K562 (cell line): ENCODE results near the gene ANKFN1. TPM values are rescaled to one million over a fixed set of nuclear protein-coding genes. Genes with fewer than 3 reads are reported as not detected.
A peak's percentile ranks its signal among the peaks of the same experiment; 100 is the strongest.

Experiments used
- ATAC-seq: fragments of 200-7000 bp; cut with Tn5 transposase; 3 replicates; pipeline ENCODE4 v1.9.1; 2020; ENCODE audit warnings: moderate library complexity
- BruUV-seq: library from RNA; stranded (reverse); fragments of 400-500 nt; replicated peaks from 2 replicates; lab custom pipeline; 2021; lab: Mats Ljungman, UMichigan
- CTCF ChIA-PET: fragments of 300-600 bp; formaldehyde crosslinking; extraction: SDS; loops from one replicate; lab custom pipeline; 2021; ENCODE audit warnings: low intra/inter-chr PET ratio; lab: Yijun Ruan, JAX
- POLR2A ChIA-PET: fragments of 300-600, 350-650 bp; sonication (Branson Sonifier 250); formaldehyde crosslinking; extraction: SDS; loops from one replicate; lab custom pipeline; 2021; ENCODE audit warnings: antibody characterized with exemption, inconsistent platforms; lab: Yijun Ruan, JAX
- DNase-seq, 4 experiments: peaks; one replicate each; pipeline versions ENCODE4 v3.0.0 to v3.0.0-alpha.2; 2011 to 2018; ENCODE audit warnings: low spot score in 3 of 4, mixed read lengths in 3 of 4; ENCODE audit errors: extremely low read depth in 1 of 4
- FAIRE-seq: peaks from 2 replicates; lab custom pipeline; 2011; peaks lifted over from hg19 to GRCh38; lab: Jason Lieb, UNC
- H2AFZ ChIP-seq: 2 replicates; pipeline ENCODE4 v1.6.0; 2011; ENCODE audit warnings: low read depth, low read length, control low read depth, inconsistent platforms
- H3K27ac ChIP-seq: fragments of 200-600 bp; 3 replicates; pipeline ENCODE4 v1.8.0; 2011; ENCODE audit warnings: low read depth, mild to moderate bottlenecking, control low read depth, inconsistent platforms, low read length, moderate library complexity, mixed read lengths; ENCODE audit errors: extremely low read depth
- H3K27me3 ChIP-seq, 2 experiments: fragments of 300-600 bp in 1 of 2; 2 replicates in 1 of 2; 3 replicates in 1 of 2; pipeline versions ENCODE4 v1.6.0 to v1.8.0; 2011; ENCODE audit warnings: inconsistent platforms in 2 of 2, low read length in 2 of 2, mild to moderate bottlenecking in 1 of 2, mixed read lengths in 1 of 2, moderate library complexity in 1 of 2; ENCODE audit not compliant: control insufficient read depth in 2 of 2, insufficient read depth in 2 of 2
- H3K36me3 ChIP-seq: fragments of 300-600 bp; 3 replicates; pipeline ENCODE4 v1.8.0; 2011; ENCODE audit warnings: mild to moderate bottlenecking, low read length, inconsistent platforms; ENCODE audit not compliant: control insufficient read depth, insufficient read depth
- H3K4me1 ChIP-seq, 2 experiments: fragments of 200-600 bp in 1 of 2; replicated peaks in 1 of 2; 2 replicates in 1 of 2; 3 replicates in 1 of 2; pipeline versions ENCODE4 v1.5.1 to v1.8.0; 2011; ENCODE audit warnings: inconsistent platforms in 2 of 2, low read length in 2 of 2, mild to moderate bottlenecking in 1 of 2, mixed read lengths in 1 of 2, moderate library complexity in 1 of 2; ENCODE audit not compliant: control insufficient read depth in 2 of 2, insufficient read depth in 2 of 2
- H3K4me2 ChIP-seq: 2 replicates; pipeline ENCODE4 v1.6.1; 2011; ENCODE audit warnings: low read length, control low read depth, inconsistent platforms, mixed read lengths; ENCODE audit not compliant: insufficient read depth
- H3K4me3 ChIP-seq: fragments of 200-600 bp; sonication (generic), shearing (Covaris generic); 2 replicates; pipeline ENCODE4 v1.5.1; 2016; ENCODE audit warnings: control low read depth, inconsistent platforms
- H3K79me2 ChIP-seq: fragments of 200-600 bp; 3 replicates; pipeline ENCODE4 v1.8.0; 2011; ENCODE audit warnings: low read length, inconsistent platforms; ENCODE audit not compliant: control insufficient read depth, insufficient read depth
- H3K9ac ChIP-seq, 2 experiments: 2 replicates each; pipeline versions ENCODE4 v1.6.0 to v1.6.1; 2011; ENCODE audit warnings: low read depth in 2 of 2, low read length in 2 of 2, control low read depth in 1 of 2, inconsistent platforms in 1 of 2, mild to moderate bottlenecking in 1 of 2, mixed read lengths in 1 of 2; ENCODE audit not compliant: insufficient read depth in 1 of 2
- H3K9me1 ChIP-seq: one replicate; pipeline ENCODE4 v1.6.0; 2011; ENCODE audit warnings: inconsistent platforms, mild to moderate bottlenecking, low read length, moderate library complexity; ENCODE audit not compliant: control insufficient read depth, insufficient read depth
- H3K9me3 ChIP-seq: replicated peaks from 2 replicates; pipeline ENCODE4 v1.5.1; 2011; ENCODE audit warnings: low read depth, low read length, inconsistent platforms; ENCODE audit not compliant: control insufficient read depth, insufficient read depth
- H4K20me1 ChIP-seq: replicated peaks from 2 replicates; pipeline ENCODE4 v1.6.1; 2011; ENCODE audit warnings: low read length, inconsistent platforms, mixed read lengths; ENCODE audit not compliant: control insufficient read depth, insufficient read depth
- MAFG ChIP-seq: fragments of 450-650 bp; conservative IDR thresholded peaks from 2 replicates; pipeline ENCODE4 v1.6.1; 2016; ENCODE audit warnings: missing genetic modification characterization, missing compliant biosample characterization
- SMAD1 ChIP-seq: fragments of 150-350 bp; IDR thresholded peaks from 2 replicates; pipeline ENCODE4 v1.6.1; 2014; ENCODE audit warnings: low read length, low read depth; ENCODE audit not compliant: partially characterized antibody
- WGBS: fragments of 100-300 bp; shearing (Covaris generic); methylation state at CpG from one replicate; pipeline ENCODE4 v1.1.6; 2016; ENCODE audit warnings: low coverage, mixed read lengths; ENCODE audit not compliant: insufficient coverage; ENCODE audit errors: missing lambda C conversion rate; 5-methylcytosine and 5-hydroxymethylcytosine counted together
- in situ Hi-C: fragments of 300-500 bp; cut with MboI; formaldehyde crosslinking; loops from 4 replicates; pipeline ENCODE4 v1.15.0; 2018; ENCODE audit warnings: inconsistent platforms, mixed read lengths
- intact Hi-C: fragments of 100-400 bp; cut with micrococcal nuclease; formaldehyde crosslinking; loops from 2 replicates; pipeline ENCODE4 v1.14.2; 2022
- polyA plus RNA-seq, 8 experiments: library from polyadenylated mRNA; depleted of rRNA in 4 of 8; stranded (reverse) in 5 of 8; unstranded in 3 of 8; fragments of >200 nt; fragmentation: Nextera tagmentation in 2 of 8; fragmentation: Illumina TruSeq in 1 of 8; extraction: Ambion mirVana in 2 of 8; extraction: Trizol in 1 of 8; gene quantifications; 2 replicates each; pipeline versions ENCODE4 v1.2.1 to v1.2.3, GENCODE V29; 2011 to 2014; ENCODE audit warnings: inconsistent platforms in 1 of 8, missing spikeins in 1 of 8
- total RNA-seq, 7 experiments: library from RNA; depleted of rRNA in 6 of 7; stranded (reverse); fragments of >200 nt in 6 of 7; fragmentation: Illumina TruSeq in 2 of 7; extraction: Trizol in 2 of 7; gene quantifications; 2 replicates each; pipeline versions ENCODE4 v1.2.1 to v1.2.3, GENCODE V29; 2011 to 2021; ENCODE audit warnings: low replicate concordance in 1 of 7
- TF ChIP-seq, protein P1 (sequence below): sonication (generic); formaldehyde crosslinking; IDR thresholded peaks from 2 replicates; pipeline ENCODE4 v1.8.0; 2023; ENCODE audit warnings: mild to moderate bottlenecking, missing genetic modification reagents

Gene ANKFN1
- total and polyA plus RNA-seq, 9 of the 15 experiments (the other 6 are each of a cell fraction or from before 2014, with no cell fraction given), result 0.04 to 0.39 (median 0.15) TPM; not detected in 1

DNA sequence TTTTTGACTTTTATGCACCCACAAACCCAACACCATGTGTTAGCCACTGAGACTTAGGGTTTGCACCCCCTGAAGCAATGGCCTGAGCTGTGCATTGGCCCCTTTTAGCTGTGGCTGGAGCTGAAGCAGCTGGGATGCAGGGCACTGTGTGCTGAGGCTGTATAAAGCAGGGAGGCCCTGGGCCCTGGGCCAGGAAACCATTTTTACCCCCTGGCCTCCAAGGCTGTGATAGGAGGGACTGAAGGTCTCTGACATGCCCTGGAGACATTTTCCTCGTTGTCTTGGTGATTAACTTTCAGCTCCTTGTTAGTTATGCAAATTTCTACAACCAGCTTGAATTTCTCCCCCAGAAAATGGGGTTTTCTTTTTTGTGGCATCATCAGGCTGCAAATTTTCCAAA is 6.7 kb upstream of the ANKFN1 start (continued):
- TF ChIP-seq, protein P1, sequence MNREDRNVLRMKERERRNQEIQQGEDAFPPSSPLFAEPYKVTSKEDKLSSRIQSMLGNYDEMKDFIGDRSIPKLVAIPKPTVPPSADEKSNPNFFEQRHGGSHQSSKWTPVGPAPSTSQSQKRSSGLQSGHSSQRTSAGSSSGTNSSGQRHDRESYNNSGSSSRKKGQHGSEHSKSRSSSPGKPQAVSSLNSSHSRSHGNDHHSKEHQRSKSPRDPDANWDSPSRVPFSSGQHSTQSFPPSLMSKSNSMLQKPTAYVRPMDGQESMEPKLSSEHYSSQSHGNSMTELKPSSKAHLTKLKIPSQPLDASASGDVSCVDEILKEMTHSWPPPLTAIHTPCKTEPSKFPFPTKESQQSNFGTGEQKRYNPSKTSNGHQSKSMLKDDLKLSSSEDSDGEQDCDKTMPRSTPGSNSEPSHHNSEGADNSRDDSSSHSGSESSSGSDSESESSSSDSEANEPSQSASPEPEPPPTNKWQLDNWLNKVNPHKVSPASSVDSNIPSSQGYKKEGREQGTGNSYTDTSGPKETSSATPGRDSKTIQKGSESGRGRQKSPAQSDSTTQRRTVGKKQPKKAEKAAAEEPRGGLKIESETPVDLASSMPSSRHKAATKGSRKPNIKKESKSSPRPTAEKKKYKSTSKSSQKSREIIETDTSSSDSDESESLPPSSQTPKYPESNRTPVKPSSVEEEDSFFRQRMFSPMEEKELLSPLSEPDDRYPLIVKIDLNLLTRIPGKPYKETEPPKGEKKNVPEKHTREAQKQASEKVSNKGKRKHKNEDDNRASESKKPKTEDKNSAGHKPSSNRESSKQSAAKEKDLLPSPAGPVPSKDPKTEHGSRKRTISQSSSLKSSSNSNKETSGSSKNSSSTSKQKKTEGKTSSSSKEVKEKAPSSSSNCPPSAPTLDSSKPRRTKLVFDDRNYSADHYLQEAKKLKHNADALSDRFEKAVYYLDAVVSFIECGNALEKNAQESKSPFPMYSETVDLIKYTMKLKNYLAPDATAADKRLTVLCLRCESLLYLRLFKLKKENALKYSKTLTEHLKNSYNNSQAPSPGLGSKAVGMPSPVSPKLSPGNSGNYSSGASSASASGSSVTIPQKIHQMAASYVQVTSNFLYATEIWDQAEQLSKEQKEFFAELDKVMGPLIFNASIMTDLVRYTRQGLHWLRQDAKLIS (CRISPR knock-in tag), result no peak

DNA sequence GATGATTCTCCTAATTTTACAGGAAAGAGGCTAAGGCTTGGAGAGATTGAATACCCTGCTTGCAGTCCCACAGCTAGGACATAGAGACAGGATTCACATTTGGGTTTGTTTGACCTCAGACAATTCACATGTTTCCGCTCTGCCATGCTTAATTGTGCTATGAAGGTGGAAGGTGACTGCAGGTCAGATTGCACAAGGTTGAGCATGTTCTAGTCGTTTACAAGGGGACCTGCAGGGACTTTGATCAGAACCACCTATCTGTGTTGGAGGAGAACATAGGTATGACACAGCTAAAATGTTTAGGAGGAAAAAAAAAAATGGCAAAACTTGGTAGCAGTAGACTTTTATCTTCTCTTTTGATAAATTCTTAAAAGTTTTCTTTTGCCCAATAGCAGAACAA is 4.9 kb upstream of the ANKFN1 start:
- no peaks in the 10 kb centered on the region for H3K79me2 ChIP-seq
- in situ Hi-C loops, result no loop called here
- WGBS, result 11% methylated on average over 2 of the region's 2 CpGs

More for the DNA sequence above, 4.9 kb upstream of the ANKFN1 start:
- H3K27ac ChIP-seq, result no peak overlapping the region
- BruUV-seq, result no TSS peak
- CTCF ChIA-PET, result no interaction called here
- no peaks in the 10 kb centered on the region for H3K27me3 ChIP-seq
- DNase-seq, result no peak
- H3K4me2 ChIP-seq, result no peak overlapping the region
- no peaks in the 10 kb centered on the region for H3K9me1 ChIP-seq
- no peak for FAIRE-seq
- H3K36me3 ChIP-seq, result no peaks in the 10 kb centered on the region
- POLR2A ChIA-PET, result no interaction called here
- H3K4me3 ChIP-seq, result no peak overlapping the region
- H2AFZ ChIP-seq, result no peak overlapping the region
- H3K9ac ChIP-seq, result no peak overlapping the region
- no peaks in the 10 kb centered on the region for H4K20me1 ChIP-seq
- no peaks in the 10 kb centered on the region for H3K4me1 ChIP-seq
- intact Hi-C loops, result no loop called here
- ATAC-seq, result no peak
- H3K9me3 ChIP-seq, result no peaks in the 10 kb centered on the region
- TF ChIP-seq SMAD1, result no peak
- 0 out of 2 replicates have a peak, but pooled peaks have one; percentile 6 for TF ChIP-seq MAFG (tag)
